Stimulated activated CD8-positive, alpha-beta memory T cell treated with anti-CD3 and anti-CD28 coated beads, Interleukin-15, amount 100 ng/mL, for 4 hours (primary cell): ENCODE results near the gene KLK12.

Experiments used
- DNase-seq, 2 donors: peaks; one replicate each; pipeline ENCODE4 v3.0.0-alpha.2; 2020; ENCODE audit warnings: low read depth in 2 of 2

Gene KLK12

DNA sequence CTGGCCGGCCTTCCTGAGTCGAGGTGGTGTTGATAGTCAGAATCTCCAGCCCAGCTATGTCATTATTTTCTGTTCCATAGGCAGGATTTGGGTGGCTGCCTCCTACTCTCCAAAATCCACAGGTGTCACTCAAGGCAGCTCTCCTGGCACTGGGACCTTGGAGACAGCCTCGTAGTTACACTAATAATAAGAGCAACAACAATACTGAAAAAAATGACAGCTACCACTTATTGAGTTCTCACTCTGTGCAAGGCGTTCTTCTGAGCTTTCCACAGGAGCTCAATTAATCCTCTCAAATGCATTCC, 12.2 kb upstream of the KLK12 start:
- DNase-seq, result no peak

DNA sequence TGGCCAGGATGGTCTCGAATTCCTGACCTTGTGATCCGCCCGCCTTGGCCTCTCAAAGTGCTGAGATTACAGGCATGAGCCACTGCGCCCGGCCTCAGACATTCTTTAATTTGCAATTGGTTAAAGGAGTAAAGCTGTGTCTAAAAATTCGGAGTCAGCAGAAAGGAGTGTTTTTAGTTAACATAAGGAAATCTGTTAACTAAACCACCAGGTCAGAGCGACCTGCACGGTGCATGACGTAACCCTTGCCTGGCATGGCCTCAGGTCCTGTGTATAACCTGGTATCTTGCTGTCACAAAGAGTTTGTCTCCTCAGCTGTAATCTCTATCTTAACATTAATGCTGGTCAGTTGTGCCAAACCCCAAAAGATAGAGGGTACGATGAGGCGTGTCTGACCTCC, 9.5 kb upstream of the KLK12 start:
- DNase-seq, result no peak

DNA sequence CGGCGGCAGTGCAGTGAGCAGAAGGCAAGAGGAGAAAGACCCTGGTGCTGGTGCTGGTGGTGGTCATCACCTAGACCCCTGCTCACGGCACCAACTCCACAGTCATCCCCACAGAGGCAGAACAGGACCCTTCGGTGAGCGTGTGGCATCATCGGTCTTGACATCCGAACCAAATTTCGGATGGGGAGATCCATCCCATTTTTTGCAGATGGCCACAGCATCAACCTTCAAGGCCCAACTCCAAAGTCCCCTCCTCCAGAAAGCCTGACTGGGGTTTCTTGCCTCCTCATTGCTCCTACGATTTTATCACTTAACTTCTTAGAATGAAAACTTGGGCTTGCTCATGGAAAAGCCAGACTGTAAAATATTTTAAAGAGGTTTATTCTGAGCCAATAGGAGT, 8.7 kb upstream of the KLK12 start:
- no peak for DNase-seq

DNA sequence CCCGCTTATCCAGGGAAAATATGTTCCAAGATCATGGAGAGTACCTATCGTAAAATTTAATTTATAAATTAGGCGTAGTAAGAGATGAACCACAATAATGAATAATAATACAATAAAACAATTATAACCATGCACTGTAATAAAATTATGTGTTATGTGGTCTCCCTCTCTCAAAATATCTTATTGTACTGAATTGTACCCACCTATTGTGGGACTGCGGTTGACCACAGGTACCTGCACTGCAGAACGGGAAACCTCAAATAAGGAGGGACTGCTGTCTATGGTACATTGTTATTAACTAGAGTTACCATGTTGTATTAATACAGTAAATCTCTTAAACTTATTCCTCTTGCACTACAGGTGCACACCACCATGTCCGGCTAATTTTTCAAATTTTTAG, 5.3 kb upstream of the KLK12 start:
- no peak for DNase-seq

DNA sequence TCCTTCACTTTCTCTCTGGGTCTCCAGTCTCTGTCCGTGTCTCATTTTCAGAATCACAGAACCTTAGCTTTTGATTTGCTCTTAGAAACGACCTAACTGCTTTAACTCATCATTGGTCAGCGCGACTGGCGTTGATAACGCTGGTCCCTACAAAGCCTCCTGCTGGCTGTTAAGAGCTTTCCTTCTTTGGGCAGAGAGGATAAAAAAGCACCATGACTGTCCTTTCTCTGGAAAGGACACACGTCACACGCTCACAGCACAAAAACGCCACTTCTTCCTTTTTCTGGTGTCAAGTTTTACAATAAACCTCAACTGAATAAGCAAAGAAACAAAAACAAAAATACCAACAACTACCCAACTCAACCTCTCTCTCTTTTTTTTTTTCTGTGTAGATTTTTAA, 1.7 kb upstream of the KLK12 start:
- DNase-seq, result no peak

DNA sequence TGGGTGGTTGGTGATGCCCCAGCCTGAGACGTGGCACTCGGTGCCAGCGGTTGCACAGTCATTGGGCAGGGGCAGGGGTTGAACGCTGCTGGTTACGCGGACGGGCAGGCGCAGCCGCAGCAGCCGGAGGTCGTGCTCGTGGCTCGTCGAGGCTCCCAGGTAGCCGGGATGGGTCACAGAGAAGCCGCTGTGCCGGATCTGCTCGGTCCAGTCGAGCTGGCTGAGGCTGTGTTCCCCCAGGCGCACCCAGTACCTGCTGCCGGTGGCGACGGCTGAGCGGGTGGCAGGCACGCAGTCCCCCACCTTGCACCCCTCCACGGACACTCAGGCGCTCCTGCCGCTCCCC, 2.9 kb downstream of the KLK12 start:
- no peak for DNase-seq

DNA sequence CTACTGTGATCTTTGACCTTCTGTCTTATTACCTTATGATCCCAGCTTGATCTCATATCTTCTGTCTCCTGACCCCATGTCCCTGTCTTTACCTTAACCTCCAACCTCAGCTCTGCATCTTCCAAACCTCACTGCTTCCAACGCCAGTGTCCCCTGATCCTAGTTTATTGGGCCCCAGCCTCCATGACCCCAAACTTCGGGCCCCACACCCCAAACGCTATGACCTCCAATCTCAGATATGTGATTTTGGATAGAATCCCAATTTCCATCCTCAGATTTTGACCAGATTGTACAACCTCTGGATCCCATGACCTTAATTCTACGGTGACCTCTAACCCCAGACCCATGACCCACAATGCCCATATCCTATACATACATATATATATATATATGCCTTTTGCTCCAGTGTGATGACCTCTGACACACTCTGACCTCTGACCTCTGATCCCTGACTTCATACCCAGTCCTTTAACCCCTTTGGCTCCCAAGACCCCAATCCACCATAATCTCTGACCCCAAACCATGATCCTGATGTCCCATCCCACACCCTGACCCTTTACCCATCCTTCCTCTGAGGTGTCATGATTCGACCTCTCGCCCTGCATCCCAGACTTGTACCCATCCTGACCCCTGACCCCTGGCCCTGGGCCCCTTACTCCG, 3.5 kb downstream of the KLK12 start:
- DNase-seq, result no peak

DNA sequence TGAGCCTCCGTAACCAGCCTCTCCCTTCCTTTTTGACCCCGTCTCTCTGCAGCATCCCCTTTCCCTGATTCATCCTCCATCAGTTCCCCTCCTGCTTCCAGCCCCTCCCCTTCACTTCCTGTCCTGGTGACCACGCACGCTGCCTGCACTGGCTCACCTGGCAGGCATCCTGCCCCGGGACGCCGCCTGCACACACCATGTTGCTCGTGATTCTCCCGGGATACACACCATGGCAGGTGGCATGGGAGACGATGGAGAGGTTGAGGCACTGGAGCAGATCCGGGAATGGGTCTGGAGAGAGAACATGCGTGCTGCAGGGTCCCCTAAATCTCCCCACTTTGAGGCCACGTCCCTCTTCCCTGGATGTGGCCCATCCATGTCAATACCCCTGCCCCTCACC, 4.2 kb downstream of the KLK12 start:
- no peak for DNase-seq

DNA sequence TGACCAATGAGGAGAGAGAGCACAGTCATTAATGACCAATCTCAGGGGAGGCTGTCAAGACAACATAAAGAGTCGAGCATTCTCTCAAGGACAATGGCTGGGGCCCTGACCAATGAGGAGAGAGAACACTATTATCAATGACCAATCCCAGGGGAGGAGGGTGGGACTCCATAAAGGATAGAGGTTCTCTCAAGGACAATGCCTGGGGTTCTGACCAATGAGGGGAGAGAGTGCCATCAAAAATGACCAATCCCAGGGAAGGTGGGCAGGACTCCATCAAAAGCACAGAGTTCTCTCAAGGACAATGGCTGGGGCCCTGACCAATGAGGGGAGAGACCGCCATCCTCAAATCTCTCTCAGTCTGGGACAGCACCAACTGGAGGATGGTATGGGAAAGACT, 5.1 kb downstream of the KLK12 start:
- DNase-seq, result no peak

DNA sequence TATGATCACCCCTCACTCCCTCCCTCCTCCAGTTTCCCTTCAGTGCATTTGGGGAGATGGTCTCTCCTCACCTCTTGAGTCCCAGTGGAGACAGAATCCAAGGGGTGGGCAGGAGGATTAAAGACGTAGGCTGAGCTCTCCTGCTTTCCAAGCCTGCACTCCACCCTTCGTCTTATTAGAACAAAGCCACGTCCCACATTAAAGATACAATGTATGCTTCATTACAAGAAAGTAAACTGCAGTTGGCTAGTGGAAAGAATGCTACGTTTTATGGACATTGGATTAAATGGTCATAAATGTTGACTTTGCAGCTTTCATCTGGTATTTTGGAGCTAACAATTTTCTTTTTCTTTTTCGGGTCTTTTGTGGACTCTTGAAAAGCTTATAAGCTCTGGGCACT, 6.9 kb downstream of the KLK12 start:
- no peak for DNase-seq

DNA sequence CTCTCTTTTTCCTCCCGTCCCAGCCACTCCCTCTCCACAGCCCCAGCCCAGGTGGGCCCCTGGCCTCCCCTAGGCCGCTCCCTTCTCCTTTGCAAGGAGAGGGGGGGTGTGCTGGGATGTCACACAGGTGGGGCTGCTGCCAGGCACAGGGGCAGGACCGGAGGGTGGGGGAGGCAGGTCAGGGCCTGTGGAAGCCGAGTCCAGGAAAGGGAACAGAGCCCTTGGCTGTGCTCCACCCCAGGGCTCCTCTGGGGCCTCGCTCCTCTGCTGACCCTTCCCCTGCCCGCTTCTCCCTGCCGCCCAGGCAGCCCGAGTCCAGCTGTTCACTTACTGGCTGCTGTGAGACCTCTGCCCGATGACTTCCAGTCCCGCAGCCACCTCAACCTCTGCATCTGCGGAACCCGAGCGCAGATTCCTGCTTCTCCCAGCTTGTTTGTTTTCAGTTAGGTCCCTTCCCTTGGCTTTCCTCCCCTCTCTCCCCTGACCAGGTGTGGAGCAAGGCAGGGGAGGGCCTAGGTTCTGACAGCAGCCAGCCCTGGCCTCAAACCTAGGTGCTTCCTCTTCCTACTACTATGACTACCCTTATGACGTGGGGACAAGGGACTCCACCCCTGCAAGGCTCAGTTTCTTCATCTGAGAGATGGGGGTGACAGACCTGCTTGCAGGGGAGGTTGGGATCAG, 7.5 kb downstream of the KLK12 start:
- no peak for DNase-seq

DNA sequence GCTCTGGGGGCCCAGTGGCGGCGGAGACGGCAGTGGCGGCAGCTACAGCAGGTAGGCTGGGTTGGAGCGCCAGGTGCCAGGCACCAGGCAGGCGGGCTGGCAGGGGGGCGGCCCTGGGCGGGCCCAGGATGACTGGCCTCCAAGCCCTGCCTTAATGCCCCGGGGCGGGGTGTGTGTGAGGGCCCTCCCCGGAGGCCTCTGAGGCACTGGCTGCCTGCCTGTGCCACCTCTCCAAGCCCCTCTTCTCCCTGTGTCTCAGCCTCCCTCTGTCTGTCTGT, 8.3 kb downstream of the KLK12 start, which contains the start of gene KLK11:
TSS of gene KLK11 (minus strand) at position 63 of the 278 bp plus-strand sequence. CDS start 985 bp downstream, outside the sequence.
- DNase-seq, result no peak

DNA sequence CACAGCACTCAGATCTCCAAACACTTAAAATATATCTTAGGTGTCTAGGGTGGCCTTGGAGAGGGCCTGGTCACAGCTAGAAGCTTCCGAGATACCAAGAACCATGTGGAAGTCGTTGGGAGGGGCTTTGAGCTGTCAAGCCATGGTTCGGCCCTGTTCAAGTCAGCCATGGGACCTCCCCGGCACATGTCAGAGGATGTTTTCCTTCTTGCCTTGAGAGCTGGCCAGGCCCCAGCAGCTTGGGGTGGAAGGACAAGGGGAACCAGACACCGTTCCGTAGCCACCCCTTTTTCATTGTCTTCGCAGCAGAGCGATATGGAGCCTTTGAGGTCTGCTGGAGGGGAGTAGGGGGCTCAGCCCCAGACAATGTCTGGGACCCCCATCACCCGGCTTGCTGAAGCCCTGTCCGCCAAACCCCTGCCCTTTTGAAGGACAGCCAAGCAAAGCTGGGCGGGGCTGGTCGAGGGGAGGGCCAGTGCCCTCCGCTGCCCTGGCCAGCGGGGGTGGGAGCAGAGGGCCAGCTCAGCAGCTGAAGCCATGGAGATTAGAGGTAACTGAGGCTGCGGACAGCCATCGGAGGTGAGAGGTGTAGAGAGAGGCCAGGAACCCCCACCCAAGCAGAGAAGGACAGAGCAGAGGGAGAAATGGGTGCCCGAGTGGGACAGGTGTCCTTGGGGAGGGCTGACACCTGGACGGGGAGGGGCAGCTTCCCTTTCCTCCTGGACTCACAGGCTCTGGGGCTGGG, 8.8 kb downstream of the KLK12 start:
- DNase-seq, result no peak

DNA sequence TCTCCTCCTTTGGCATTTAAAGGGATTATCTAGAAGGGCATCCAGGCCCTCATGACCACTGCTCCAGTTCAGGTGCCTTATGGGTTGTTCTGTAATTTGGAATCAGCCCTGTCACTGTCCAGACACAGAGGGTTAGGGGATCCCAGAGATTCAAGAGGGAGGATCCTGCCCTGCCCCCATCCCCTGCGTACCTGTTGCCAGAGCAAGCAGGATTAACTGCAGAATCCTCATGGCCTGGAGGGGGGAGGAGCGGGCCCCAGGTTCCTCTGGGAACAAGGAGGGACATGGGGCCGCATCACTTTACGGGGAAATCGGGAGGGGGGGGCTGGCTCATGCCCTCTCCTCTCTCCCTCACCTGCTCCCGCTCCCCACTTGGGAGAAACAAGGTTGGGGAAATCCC, 9.4 kb downstream of the KLK12 start:
- no peak for DNase-seq

DNA sequence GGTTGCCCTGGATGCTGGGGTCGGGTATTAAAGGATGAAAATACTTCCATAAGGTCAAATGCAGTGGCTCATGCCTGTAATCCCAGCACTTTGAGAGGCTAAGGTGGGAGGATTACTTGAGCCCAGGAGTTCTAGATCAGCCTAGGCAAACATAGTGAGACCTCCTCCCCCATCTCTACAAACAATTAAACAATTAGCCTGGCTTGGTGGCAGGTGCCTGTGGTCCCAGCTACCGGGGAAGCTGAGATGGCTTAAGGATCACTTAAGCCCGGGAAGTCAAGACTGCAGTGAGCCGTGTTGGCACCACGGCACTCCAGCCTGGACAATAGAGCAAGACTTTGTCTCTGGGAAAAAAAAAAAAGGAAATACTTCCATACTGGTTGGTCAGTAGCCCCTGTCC, 9.9 kb downstream of the KLK12 start:
- no peak for DNase-seq

DNA sequence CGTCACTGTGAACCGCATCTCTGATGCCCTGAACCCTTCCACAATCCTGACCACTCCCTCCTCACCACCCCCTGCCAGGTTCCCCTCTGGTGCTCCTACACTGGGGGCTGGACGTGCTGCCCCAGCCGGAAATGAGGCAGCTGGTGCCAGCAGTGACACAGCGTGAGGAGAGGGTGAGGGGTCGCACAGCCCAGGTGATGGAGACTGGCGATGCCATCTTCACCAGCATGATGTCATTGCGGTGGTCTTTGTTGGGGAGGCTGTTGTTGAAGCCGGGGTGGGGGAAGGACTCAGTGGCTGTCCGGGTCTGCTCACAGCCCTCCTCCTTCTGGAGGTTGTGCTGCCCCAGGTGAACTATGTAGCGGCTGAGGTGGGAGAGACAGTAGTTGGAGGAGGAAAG, 10.9 kb downstream of the KLK12 start:
- DNase-seq, result no peak

DNA sequence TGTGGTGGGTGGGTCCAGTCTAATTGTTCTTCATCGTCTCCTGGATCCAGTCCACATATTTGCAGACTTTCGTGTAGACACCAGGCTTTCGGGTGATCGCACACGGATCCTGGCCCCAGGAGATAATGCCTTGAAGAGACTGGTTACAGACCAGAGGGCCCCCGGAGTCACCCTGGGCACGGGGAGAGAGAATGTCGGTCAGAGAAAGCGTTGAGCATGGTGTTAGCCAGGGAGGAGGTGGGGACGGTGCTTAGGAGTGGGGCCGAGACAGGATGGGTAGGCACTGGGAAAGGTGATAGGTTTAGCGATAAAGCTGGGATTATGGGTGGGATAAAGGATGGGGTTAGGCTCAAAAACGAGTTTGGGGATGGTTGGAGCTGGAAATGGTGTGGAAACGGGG, 12.3 kb downstream of the KLK12 start:
- DNase-seq, result no peak

DNA sequence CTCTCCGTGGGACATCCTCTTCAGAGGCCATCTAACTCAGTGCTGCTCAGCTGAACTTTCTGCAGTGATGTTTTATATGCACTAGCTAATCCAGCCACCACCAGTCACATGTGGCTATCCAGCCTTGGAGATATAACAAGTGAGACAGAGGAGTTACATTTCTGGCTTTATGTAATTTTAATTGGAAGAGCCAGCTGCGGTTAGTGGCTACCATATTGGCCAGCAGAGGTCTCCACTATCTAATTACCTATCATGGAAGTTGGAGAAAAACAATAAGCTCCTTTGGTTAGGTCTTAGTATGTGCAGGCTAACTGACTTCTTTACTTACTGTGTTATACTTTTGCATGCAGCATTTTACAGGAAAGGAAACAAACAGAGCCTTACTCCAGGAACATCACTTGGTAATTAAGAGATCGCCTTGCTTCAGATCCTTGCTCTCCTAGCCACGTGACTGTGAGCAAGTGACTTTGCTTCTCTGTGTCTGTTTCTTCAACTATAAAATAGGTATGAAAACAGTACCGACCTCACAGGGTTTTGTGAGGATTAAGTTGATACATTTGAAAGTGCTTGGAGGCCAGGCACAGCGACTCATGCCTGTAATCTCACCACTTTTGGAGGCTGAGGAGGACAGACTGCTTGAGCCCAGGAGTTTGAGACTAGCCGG, 13.7 kb downstream of the KLK12 start:
- DNase-seq, result no peak

DNA sequence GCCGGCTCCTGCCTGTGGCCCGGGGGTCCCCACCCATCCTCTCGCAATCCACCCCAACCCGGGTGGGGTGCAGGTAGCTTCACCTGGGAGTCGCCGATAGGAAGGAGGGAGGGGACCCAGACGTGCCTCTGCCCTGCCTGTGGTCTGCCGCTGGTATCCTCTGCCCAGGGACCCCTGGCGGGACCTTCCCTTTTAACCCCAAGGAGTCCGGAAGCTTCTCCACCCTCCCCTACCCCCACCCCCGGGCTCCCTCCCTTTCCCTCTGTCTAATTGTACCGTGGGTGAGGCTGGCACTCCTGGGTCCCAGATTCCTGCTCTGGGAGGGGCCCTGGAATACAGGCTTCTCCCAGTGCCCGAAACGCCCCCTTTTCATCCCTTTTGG, 15.3 kb downstream of the KLK12 start, which contains the start of gene KLK10:
TSS of gene KLK10 (minus strand) at position 166 of the 382 bp plus-strand sequence. CDS start 579 bp downstream, outside the sequence.
- no peak for DNase-seq

DNA sequence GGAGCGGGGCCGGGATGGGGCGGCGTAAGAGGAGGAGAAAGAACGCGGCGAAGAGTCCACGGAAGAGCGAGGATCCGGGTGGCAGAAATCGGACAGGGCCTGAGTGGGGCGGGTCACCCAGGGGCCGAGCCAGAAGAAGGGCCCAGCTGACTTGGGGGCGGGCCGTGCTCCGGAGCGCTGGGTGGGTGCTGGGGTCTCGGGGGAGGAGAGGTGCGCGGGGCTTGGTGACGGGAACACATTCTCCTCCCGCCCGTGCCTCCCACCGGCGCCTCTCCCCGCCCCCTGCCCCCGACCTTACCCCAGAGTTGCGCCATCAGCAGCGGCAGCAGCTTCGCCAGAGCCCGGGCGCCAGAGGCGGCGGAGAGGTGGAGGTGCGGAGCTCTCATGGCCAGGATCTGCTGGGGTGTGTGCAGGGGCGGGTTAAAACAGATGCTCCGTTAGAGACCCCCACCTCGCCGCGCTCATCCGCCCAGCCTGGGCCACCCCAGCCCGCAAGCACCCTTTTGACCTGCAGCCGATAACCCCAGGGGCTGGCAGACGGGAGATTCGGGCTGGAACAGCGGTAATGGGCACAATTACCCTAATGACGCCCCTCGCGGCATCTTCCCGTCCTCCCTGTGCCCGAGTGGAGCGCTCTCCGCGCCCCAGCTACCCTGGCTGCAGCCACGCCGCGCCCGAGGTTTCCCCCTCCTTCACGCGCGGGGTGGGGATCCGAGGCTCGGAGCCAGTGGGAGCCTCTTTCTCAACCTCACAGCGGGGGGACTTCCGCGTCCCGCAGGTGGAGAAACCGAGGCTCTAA, 15.9 kb downstream of the KLK12 start:
- DNase-seq, result no peak

DNA sequence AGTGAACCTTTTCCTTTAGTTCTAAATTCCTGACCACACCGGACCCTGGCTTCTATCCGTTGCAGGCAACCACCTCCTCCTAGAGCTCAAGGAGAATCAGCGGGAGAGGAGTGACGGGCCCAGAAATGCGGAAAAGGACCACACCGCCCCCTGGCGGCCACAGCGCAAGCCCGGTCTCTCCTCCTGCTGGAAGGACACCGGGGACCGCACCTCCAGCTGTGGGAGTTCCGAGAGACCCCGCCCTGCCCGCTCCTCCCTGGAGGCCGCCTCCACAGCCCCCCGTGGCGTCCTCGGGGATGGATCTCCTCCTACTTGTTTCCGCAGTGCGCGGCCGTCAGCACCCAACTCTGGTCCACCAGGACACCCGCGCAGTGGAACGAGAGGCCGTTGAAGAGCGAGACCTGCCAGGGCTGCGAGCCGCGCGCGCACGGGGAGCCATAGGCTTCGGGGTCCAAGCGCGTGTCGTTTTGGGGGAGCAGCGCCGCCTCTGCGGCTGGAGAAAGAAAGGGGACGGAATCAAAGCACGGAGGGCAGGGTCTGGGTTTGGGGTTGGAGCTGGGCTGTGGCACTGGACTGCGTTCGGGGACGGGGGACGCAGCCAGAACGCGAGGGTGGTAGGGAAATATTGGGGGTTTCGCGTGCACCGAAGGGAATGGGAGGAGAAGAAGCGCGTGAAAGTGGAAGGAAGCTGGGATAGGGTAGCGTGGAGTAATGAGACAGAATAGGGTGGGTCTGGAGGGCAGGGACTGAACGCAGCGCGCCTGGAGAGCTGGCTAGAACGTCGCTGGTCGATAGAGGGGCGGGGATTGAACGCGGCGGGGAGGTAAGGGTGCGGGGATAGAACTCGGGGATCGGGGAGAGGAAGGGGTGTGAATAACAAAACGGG, 17.8 kb downstream of the KLK12 start:
- DNase-seq, result peak in 1 of 2 donors; percentile 5
